IPS-NIHi7 (cell line): Measurements from ENCODE around the gene CD7.

Experiments
- DNase-seq: peaks from one replicate; pipeline ENCODE4 v3.0.0; 2012; ENCODE audit warnings: mixed read lengths; ENCODE audit errors: extremely low spot score

Gene CD7

GRCh38 chr17:82328141-82328993 is 11.0 kb upstream of the CD7 start:
- no peak for DNase-seq

GRCh38 chr17:82327757-82328140 is 10.3 kb upstream of the CD7 start:
- no peak for DNase-seq

- no peak for DNase-seq
Observed at GRCh38 chr17:82327289-82327688, 9.9 kb upstream of the CD7 start.

- DNase-seq, result no peak
Observed at GRCh38 chr17:82325286-82326180, 8.1 kb upstream of the CD7 start.

- no peak for DNase-seq
Observed at GRCh38 chr17:82324566-82325285, 7.3 kb upstream of the CD7 start.

GRCh38 chr17:82323514-82324234 is 6.3 kb upstream of the CD7 start:
- no peak for DNase-seq

GRCh38 chr17:82322526-82323453 is 5.4 kb upstream of the CD7 start:
- DNase-seq, result no peak

- no peak for DNase-seq
Observed at GRCh38 chr17:82321947-82322466, 4.6 kb upstream of the CD7 start.

GRCh38 chr17:82320956-82321927 is 3.8 kb upstream of the CD7 start:
- DNase-seq, result peak; percentile 86

GRCh38 chr17:82320140-82320840 is 2.9 kb upstream of the CD7 start:
- DNase-seq, result no peak

- no peak for DNase-seq
Observed at GRCh38 chr17:82319619-82320062, 2.2 kb upstream of the CD7 start.

- DNase-seq, result no peak
Observed at GRCh38 chr17:82318772-82319606, 1.6 kb upstream of the CD7 start.

- DNase-seq, result no peak
Observed at GRCh38 chr17:82318169-82318498, 726 bp upstream of the CD7 start.

GRCh38 chr17:82316651-82317393 is 586 bp downstream of the CD7 start:
- DNase-seq, result no peak

- no peak for DNase-seq
Observed at GRCh38 chr17:82315703-82316358, 1.6 kb downstream of the CD7 start.
